HEK293 (cell line): Measurements from ENCODE around the gene KRT32.

Source experiments
- CTCF ChIA-PET: fragments of 350-600 bp; formaldehyde crosslinking; extraction: SDS; loops from one replicate; lab custom pipeline; 2021; ENCODE audit warnings: antibody characterized with exemption; lab: Yijun Ruan, JAX
- POLR2A ChIA-PET: fragments of 300-600 bp; formaldehyde crosslinking; extraction: SDS; loops from one replicate; lab custom pipeline; 2020; ENCODE audit warnings: antibody characterized with exemption, inconsistent platforms; lab: Yijun Ruan, JAX
- H3K27ac ChIP-seq: fragments of 200-500 bp; sonication (Bioruptor generic); 2 replicates; pipeline ENCODE4 v1.5.1; 2014; ENCODE audit warnings: low read depth, low read length, control low read depth, inconsistent platforms; ENCODE audit errors: extremely low read depth
- H3K36me3 ChIP-seq, 2 experiments: fragments of 200-500 bp in 1 of 2; sonication (Bioruptor generic) in 1 of 2; 1 replicate in 1 of 2; 2 replicates in 1 of 2; pipeline ENCODE4 v1.5.1; 2014 to 2017; ENCODE audit warnings: inconsistent platforms in 2 of 2, low read length in 2 of 2; ENCODE audit not compliant: control insufficient read depth in 2 of 2, insufficient read depth in 1 of 2
- H3K4me1 ChIP-seq: fragments of 200-500 bp; sonication (Bioruptor generic); 2 replicates; pipeline ENCODE4 v1.5.1; 2014; ENCODE audit warnings: mild to moderate bottlenecking, low read length, inconsistent platforms; ENCODE audit not compliant: control insufficient read depth, insufficient read depth
- H3K4me3 ChIP-seq: 2 replicates; pipeline ENCODE4 v1.5.1; 2011; ENCODE audit warnings: low read depth, mild to moderate bottlenecking, control low read depth, low read length, moderate library complexity
- H3K9me3 ChIP-seq: fragments of 200-500 bp; sonication (Bioruptor generic); 2 replicates; pipeline ENCODE4 v1.5.1; 2014; ENCODE audit warnings: low read depth, low read length, inconsistent platforms; ENCODE audit not compliant: control insufficient read depth, insufficient read depth
- EGR2 ChIP-seq: fragments of 450-650 bp; formaldehyde crosslinking; IDR thresholded peaks from 2 replicates; pipeline ENCODE4 v1.5.1; 2016; ENCODE audit warnings: low read depth, missing biosample characterization, missing genetic modification characterization
- HOXC10 ChIP-seq: sonication (generic); formaldehyde crosslinking; IDR thresholded peaks from 2 replicates; pipeline ENCODE4 v1.8.1; 2023; ENCODE audit warnings: mild to moderate bottlenecking, missing genetic modification reagents
- KLF1 ChIP-seq: fragments of 450-650 bp; formaldehyde crosslinking; IDR thresholded peaks from 2 replicates; pipeline ENCODE4 v1.5.1; 2016; ENCODE audit warnings: missing biosample characterization, missing genetic modification characterization
- SCRT2 ChIP-seq: fragments of 450-650 bp; formaldehyde crosslinking; IDR thresholded peaks from 2 replicates; pipeline ENCODE4 v1.5.1; 2016; ENCODE audit warnings: missing biosample characterization, missing genetic modification characterization
- TCF7L2 ChIP-seq: IDR thresholded peaks from 2 replicates; pipeline ENCODE4 v1.6.1; 2011; ENCODE audit warnings: low read depth, mild to moderate bottlenecking, inconsistent platforms, low read length, moderate library complexity, borderline replicate concordance
- ZFHX2 ChIP-seq: fragments of 450-650 bp; formaldehyde crosslinking; conservative IDR thresholded peaks from 2 replicates; pipeline ENCODE4 v1.5.1; 2016; ENCODE audit warnings: missing biosample characterization, missing genetic modification characterization
- ZNF239 ChIP-seq: fragments of 450-650 bp; formaldehyde crosslinking; IDR thresholded peaks from 2 replicates; pipeline ENCODE4 v1.5.1; 2016; ENCODE audit warnings: missing biosample characterization, missing genetic modification characterization
- ZNF24 ChIP-seq: fragments of 450-650 bp; formaldehyde crosslinking; IDR thresholded peaks from 2 replicates; pipeline ENCODE4 v1.5.1; 2016; ENCODE audit warnings: missing biosample characterization, missing genetic modification characterization
- ZNF302 ChIP-seq: fragments of 450-650 bp; formaldehyde crosslinking; IDR thresholded peaks from 2 replicates; pipeline ENCODE4 v1.5.1; 2016; ENCODE audit warnings: missing biosample characterization, missing genetic modification characterization, low read depth
- ZNF324 ChIP-seq: fragments of 450-650 bp; formaldehyde crosslinking; IDR thresholded peaks from 2 replicates; pipeline ENCODE4 v1.5.1; 2016; ENCODE audit warnings: missing biosample characterization, missing genetic modification characterization
- ZNF48 ChIP-seq: fragments of 450-650 bp; formaldehyde crosslinking; IDR thresholded peaks from 2 replicates; pipeline ENCODE4 v1.5.1; 2016; ENCODE audit warnings: missing biosample characterization, missing genetic modification characterization
- ZNF521 ChIP-seq: fragments of 450-650 bp; formaldehyde crosslinking; IDR thresholded peaks from 2 replicates; pipeline ENCODE4 v1.5.1; 2017; ENCODE audit warnings: missing biosample characterization, mild to moderate bottlenecking, missing genetic modification characterization
- ZNF544 ChIP-seq: fragments of 450-650 bp; formaldehyde crosslinking; IDR thresholded peaks from 2 replicates; pipeline ENCODE4 v1.5.0; 2017; ENCODE audit warnings: missing biosample characterization, missing genetic modification characterization
- ZNF658 ChIP-seq: fragments of 450-650 bp; formaldehyde crosslinking; IDR thresholded peaks from 2 replicates; pipeline ENCODE4; 2016; ENCODE audit warnings: missing biosample characterization, missing genetic modification characterization
- ZSCAN16 ChIP-seq: fragments of 450-650 bp; formaldehyde crosslinking; IDR thresholded peaks from 2 replicates; pipeline ENCODE4 v1.5.1; 2016; ENCODE audit warnings: missing biosample characterization, missing genetic modification characterization
- TF ChIP-seq, protein P1 (sequence below): fragments of 450-650 bp; formaldehyde crosslinking; IDR thresholded peaks from 2 replicates; pipeline ENCODE4 v1.5.1; 2016; ENCODE audit warnings: missing biosample characterization, missing genetic modification characterization
- TF ChIP-seq, protein P2 (sequence below): fragments of 450-650 bp; formaldehyde crosslinking; IDR thresholded peaks from 2 replicates; pipeline ENCODE4 v1.5.1; 2016; ENCODE audit warnings: missing biosample characterization, missing genetic modification characterization
- TF ChIP-seq, protein P3 (sequence below): fragments of 450-650 bp; formaldehyde crosslinking; IDR thresholded peaks from 2 replicates; pipeline ENCODE4 v1.5.1; 2017; ENCODE audit warnings: missing biosample characterization, missing genetic modification characterization
- TF ChIP-seq, protein P4 (sequence below): fragments of 450-650 bp; formaldehyde crosslinking; IDR thresholded peaks from 2 replicates; pipeline ENCODE4 v1.5.1; 2017; ENCODE audit warnings: missing biosample characterization, missing genetic modification characterization
- TF ChIP-seq, protein P5 (sequence below): fragments of 450-650 bp; formaldehyde crosslinking; IDR thresholded peaks from 2 replicates; pipeline ENCODE4 v1.5.1; 2016; ENCODE audit warnings: missing biosample characterization, missing genetic modification characterization
- TF ChIP-seq, protein P6 (sequence below): IDR thresholded peaks from 2 replicates; pipeline ENCODE4 v1.6.1; 2011; ENCODE audit warnings: mild to moderate bottlenecking, low read depth, low read length, borderline replicate concordance

KRT32 gene

DNA sequence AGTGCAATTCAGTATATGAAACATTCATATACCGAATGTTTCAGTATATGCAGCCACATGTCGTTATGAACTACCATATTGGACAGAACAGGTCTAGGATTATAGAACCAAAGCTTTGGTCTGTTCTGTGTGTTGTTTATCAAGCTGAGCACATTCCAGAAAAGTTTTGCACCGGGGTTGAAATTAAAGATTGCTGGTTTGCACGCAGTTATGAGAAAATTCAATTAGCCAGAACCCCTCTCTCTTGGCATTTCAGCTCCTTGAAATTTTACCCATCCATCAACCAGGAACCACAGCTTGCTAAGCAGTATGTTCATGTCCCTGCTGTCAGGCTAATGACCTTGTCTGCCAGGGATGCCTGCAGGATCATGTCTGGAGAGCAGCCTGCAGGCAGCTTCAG lies 9.5 kb downstream of the KRT32 start:
- H3K9me3 ChIP-seq: no peaks in the 10 kb centered on the region
- TF ChIP-seq ZNF544 (tag by site-specific recombination): no peak
- no peak for TF ChIP-seq ZNF521 (tag by site-specific recombination)
- no peak for TF ChIP-seq EGR2 (tag by site-specific recombination)
- TF ChIP-seq, protein P1, sequence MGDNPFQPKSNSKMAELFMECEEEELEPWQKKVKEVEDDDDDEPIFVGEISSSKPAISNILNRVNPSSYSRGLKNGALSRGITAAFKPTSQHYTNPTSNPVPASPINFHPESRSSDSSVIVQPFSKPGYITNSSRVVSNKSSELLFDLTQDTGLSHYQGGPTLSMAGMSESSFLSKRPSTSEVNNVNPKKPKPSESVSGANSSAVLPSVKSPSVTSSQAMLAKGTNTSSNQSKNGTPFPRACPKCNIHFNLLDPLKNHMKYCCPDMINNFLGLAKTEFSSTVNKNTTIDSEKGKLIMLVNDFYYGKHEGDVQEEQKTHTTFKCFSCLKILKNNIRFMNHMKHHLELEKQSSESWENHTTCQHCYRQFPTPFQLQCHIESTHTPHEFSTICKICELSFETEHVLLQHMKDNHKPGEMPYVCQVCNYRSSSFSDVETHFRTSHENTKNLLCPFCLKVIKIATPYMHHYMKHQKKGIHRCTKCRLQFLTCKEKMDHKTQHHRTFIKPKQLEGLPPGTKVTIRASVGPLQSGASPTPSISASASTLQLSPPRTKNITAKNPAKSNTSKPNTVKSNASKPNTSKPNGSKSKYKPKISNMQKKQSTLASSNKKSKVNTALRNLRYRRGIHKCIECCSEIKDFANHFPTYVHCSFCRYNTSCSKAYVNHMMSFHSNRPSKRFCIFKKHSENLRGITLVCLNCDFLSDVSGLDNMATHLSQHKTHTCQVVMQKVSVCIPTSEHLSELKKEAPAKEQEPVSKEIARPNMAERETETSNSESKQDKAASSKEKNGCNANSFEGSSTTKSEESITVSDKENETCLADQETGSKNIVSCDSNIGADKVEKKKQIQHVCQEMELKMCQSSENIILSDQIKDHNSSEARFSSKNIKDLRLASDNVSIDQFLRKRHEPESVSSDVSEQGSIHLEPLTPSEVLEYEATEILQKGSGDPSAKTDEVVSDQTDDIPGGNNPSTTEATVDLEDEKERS: no peak
- TF ChIP-seq TCF7L2: no peak
- no peak for TF ChIP-seq ZNF24 (tag by site-specific recombination)
- no peak for TF ChIP-seq ZSCAN16 (tag by site-specific recombination)
- no peak for TF ChIP-seq ZNF302 (tag by site-specific recombination)
- TF ChIP-seq ZNF658: no peak
- TF ChIP-seq ZNF239 (tag by site-specific recombination): no peak
- no peak for TF ChIP-seq ZFHX2 (tag by site-specific recombination)
- TF ChIP-seq ZNF324: no peak
- TF ChIP-seq, protein P2, sequence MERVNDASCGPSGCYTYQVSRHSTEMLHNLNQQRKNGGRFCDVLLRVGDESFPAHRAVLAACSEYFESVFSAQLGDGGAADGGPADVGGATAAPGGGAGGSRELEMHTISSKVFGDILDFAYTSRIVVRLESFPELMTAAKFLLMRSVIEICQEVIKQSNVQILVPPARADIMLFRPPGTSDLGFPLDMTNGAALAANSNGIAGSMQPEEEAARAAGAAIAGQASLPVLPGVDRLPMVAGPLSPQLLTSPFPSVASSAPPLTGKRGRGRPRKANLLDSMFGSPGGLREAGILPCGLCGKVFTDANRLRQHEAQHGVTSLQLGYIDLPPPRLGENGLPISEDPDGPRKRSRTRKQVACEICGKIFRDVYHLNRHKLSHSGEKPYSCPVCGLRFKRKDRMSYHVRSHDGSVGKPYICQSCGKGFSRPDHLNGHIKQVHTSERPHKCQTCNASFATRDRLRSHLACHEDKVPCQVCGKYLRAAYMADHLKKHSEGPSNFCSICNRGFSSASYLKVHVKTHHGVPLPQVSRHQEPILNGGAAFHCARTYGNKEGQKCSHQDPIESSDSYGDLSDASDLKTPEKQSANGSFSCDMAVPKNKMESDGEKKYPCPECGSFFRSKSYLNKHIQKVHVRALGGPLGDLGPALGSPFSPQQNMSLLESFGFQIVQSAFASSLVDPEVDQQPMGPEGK: no peak
- no peak for TF ChIP-seq HOXC10 (CRISPR knock-in tag)
- no peak for TF ChIP-seq KLF1 (tag by site-specific recombination)
- TF ChIP-seq, protein P3, sequence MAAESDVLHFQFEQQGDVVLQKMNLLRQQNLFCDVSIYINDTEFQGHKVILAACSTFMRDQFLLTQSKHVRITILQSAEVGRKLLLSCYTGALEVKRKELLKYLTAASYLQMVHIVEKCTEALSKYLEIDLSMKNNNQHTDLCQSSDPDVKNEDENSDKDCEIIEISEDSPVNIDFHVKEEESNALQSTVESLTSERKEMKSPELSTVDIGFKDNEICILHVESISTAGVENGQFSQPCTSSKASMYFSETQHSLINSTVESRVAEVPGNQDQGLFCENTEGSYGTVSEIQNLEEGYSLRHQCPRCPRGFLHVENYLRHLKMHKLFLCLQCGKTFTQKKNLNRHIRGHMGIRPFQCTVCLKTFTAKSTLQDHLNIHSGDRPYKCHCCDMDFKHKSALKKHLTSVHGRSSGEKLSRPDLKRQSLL (tag by site-specific recombination): no peak
- TF ChIP-seq, all 188 proteins: peak for 0
- no peaks in the 10 kb centered on the region for H3K4me1 ChIP-seq
- ChIA-PET CTCF (interaction anchor here (0.6 to 1.3 kb wide), 3 partner anchors 40 to 210 kb away, joined by 3 to 5 read pairs (median 4); no protein-coding TSS in a partner anchor), POLR2A (no interaction called here)
- no peak overlapping the region for H3K27ac ChIP-seq
- H3K4me3 ChIP-seq: no peak overlapping the region
- no peaks in the 10 kb centered on the region for H3K36me3 ChIP-seq

DNA sequence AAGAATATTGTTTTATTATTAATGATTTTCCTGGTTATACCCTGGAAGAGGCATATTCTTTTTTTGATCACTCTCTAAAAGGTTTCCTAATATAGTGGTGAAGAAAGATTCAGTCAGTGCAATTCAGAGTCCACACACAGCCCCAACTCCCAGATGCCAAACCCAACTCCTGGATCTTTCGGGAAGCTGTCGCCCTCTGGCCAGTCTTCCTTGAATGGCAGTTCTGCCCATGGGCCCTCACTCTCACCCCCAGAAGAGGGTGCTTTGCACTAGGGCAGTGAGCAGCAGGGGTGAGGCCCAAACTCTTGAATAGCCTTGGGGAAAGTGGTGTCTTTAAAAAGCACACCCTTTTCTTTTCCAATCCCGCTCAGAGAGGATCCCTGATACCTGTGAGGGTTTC lies 11.0 kb downstream of the KRT32 start:
- H3K4me1 ChIP-seq: no peaks in the 10 kb centered on the region
- no peak overlapping the region for H3K27ac ChIP-seq
- no peaks in the 10 kb centered on the region for H3K36me3 ChIP-seq
- no peak for TF ChIP-seq ZNF48 (tag by site-specific recombination)
- TF ChIP-seq, protein P4, sequence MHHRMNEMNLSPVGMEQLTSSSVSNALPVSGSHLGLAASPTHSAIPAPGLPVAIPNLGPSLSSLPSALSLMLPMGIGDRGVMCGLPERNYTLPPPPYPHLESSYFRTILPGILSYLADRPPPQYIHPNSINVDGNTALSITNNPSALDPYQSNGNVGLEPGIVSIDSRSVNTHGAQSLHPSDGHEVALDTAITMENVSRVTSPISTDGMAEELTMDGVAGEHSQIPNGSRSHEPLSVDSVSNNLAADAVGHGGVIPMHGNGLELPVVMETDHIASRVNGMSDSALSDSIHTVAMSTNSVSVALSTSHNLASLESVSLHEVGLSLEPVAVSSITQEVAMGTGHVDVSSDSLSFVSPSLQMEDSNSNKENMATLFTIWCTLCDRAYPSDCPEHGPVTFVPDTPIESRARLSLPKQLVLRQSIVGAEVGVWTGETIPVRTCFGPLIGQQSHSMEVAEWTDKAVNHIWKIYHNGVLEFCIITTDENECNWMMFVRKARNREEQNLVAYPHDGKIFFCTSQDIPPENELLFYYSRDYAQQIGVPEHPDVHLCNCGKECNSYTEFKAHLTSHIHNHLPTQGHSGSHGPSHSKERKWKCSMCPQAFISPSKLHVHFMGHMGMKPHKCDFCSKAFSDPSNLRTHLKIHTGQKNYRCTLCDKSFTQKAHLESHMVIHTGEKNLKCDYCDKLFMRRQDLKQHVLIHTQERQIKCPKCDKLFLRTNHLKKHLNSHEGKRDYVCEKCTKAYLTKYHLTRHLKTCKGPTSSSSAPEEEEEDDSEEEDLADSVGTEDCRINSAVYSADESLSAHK: no peak
- TF ChIP-seq SCRT2 (tag by site-specific recombination): no peak
- TF ChIP-seq, protein P5, sequence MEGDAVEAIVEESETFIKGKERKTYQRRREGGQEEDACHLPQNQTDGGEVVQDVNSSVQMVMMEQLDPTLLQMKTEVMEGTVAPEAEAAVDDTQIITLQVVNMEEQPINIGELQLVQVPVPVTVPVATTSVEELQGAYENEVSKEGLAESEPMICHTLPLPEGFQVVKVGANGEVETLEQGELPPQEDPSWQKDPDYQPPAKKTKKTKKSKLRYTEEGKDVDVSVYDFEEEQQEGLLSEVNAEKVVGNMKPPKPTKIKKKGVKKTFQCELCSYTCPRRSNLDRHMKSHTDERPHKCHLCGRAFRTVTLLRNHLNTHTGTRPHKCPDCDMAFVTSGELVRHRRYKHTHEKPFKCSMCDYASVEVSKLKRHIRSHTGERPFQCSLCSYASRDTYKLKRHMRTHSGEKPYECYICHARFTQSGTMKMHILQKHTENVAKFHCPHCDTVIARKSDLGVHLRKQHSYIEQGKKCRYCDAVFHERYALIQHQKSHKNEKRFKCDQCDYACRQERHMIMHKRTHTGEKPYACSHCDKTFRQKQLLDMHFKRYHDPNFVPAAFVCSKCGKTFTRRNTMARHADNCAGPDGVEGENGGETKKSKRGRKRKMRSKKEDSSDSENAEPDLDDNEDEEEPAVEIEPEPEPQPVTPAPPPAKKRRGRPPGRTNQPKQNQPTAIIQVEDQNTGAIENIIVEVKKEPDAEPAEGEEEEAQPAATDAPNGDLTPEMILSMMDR (tag by site-specific recombination): peak; percentile 40; the same call in 1 of the 2 replicates
- TF ChIP-seq, protein P6, sequence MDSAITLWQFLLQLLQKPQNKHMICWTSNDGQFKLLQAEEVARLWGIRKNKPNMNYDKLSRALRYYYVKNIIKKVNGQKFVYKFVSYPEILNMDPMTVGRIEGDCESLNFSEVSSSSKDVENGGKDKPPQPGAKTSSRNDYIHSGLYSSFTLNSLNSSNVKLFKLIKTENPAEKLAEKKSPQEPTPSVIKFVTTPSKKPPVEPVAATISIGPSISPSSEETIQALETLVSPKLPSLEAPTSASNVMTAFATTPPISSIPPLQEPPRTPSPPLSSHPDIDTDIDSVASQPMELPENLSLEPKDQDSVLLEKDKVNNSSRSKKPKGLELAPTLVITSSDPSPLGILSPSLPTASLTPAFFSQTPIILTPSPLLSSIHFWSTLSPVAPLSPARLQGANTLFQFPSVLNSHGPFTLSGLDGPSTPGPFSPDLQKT: no peak
- TF ChIP-seq, all 188 proteins: peak for 1
- ChIA-PET CTCF (no interaction called here), POLR2A (no interaction called here)
- H3K4me3 ChIP-seq: no peak overlapping the region
- H3K9me3 ChIP-seq: no peaks in the 10 kb centered on the region
